Left lung (tissue), 10 donors: Measurements from ENCODE around the gene IL18RAP. TPM values are rescaled to one million over a fixed set of nuclear protein-coding genes. Genes with fewer than 3 reads are reported as not detected.

ENCODE experiments used
- ATAC-seq: fragments of 200-7000 bp; cut with Tn5 transposase; one replicate; pipeline ENCODE4 v1.9.1; 2020; ENCODE audit warnings: moderate library complexity
- DNase-seq, 4 donors: peaks; one replicate each; pipeline ENCODE4 v3.0.0-alpha.2; 2013 to 2020
- H3K27ac ChIP-seq, 2 donors: fragments of 200-600 bp; sonication (generic) in 1 of 2; one replicate each; pipeline versions ENCODE4 v1.5.0 to v1.8.0; 2020 to 2021
- H3K27me3 ChIP-seq, 2 donors: fragments of 200-600 bp; sonication (generic) in 1 of 2; one replicate each; pipeline versions ENCODE4 v1.5.0 to v1.8.0; 2020 to 2021
- H3K36me3 ChIP-seq, 2 donors: fragments of 200-600 bp; sonication (generic) in 1 of 2; one replicate each; pipeline versions ENCODE4 v1.5.0 to v1.8.0; 2020 to 2021
- H3K4me1 ChIP-seq, 2 donors: fragments of 200-600 bp; one replicate each; pipeline ENCODE4 v1.8.0; 2021
- H3K4me3 ChIP-seq, 2 donors: fragments of 200-600 bp; sonication (generic) in 1 of 2; one replicate each; pipeline versions ENCODE4 v1.5.0 to v1.8.0; 2020 to 2021; ENCODE audit warnings: mild to moderate bottlenecking in 1 of 2
- H3K9me3 ChIP-seq, 2 donors: fragments of 200-600 bp; sonication (generic) in 1 of 2; one replicate each; pipeline versions ENCODE4 v1.5.0 to v1.8.0; 2020 to 2021
- intact Hi-C, 2 donors: fragments of 100-400 bp; cut with DNase I; formaldehyde crosslinking; loops; one replicate each; pipeline versions ENCODE4 v1.11.2 to v1.14.2; 2022
- polyA plus RNA-seq, 6 donors: library from polyadenylated mRNA; unstranded; fragments of 120-200 nt; gene quantifications; one replicate each; pipeline ENCODE4 v1.2.1, GENCODE V29; 2013; ENCODE audit not compliant: insufficient read length in 6 of 6
- total RNA-seq, 2 donors: library from RNA; stranded (reverse); fragmentation: NEBNext Ultra II Directional; extraction: Animal tissue kit (Norgen Biotek cat#: 25700); gene quantifications; one replicate each; pipeline ENCODE4 v1.2.1, GENCODE V29; 2021
- TF ChIP-seq, protein P1 (sequence below), 2 donors: fragments of 200-600 bp; sonication (generic) in 1 of 2; IDR thresholded peaks; one replicate each; pipeline versions ENCODE4 v1.5.0 to v1.8.0; 2021; ENCODE audit warnings: antibody characterized with exemption in 2 of 2
- donor health status: DM: no; HTN: yes; CAD: no.
- donor health status: DM: no; HTN: no; CAD: no.

IL18RAP gene
- total and polyA plus RNA-seq, 8 donors: 0.43 to 15.2 (median 0.92) TPM

DNA sequence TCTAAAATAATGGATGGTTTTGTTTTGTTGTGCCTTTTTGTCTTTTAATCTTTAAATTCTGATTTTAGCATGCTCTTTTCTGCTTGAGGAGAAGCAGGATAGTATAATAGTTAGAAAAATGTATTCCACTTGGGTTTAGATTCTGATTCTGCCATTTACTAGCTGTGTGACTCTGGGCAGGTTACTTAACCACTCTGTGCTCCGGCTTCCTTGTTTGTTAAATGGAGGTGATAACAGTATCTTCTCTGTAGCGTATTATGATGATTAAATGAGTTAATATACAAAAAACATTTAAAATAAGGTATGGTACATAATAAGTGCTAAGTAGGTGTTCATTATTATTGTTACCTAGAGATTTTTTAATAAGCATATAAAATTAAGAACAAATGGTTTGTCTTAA, 26.9 kb upstream of the IL18RAP start:
- H3K27me3 ChIP-seq: no peaks in the 10 kb centered on the region
- peaks cover 0 to 4% of the 10 kb centered on the region in 2 donors for H3K36me3 ChIP-seq
- intact Hi-C loops: no loop called here
- no peaks in the 10 kb centered on the region for H3K4me1 ChIP-seq
- no peaks in the 10 kb centered on the region for H3K9me3 ChIP-seq
- ATAC-seq: no peak
- no peak overlapping the region for H3K4me3 ChIP-seq
- no peak for DNase-seq
- no peak overlapping the region for H3K27ac ChIP-seq
- TF ChIP-seq, protein P1, sequence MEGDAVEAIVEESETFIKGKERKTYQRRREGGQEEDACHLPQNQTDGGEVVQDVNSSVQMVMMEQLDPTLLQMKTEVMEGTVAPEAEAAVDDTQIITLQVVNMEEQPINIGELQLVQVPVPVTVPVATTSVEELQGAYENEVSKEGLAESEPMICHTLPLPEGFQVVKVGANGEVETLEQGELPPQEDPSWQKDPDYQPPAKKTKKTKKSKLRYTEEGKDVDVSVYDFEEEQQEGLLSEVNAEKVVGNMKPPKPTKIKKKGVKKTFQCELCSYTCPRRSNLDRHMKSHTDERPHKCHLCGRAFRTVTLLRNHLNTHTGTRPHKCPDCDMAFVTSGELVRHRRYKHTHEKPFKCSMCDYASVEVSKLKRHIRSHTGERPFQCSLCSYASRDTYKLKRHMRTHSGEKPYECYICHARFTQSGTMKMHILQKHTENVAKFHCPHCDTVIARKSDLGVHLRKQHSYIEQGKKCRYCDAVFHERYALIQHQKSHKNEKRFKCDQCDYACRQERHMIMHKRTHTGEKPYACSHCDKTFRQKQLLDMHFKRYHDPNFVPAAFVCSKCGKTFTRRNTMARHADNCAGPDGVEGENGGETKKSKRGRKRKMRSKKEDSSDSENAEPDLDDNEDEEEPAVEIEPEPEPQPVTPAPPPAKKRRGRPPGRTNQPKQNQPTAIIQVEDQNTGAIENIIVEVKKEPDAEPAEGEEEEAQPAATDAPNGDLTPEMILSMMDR (IDR thresholded peaks at IDR 0.05): no peak

DNA sequence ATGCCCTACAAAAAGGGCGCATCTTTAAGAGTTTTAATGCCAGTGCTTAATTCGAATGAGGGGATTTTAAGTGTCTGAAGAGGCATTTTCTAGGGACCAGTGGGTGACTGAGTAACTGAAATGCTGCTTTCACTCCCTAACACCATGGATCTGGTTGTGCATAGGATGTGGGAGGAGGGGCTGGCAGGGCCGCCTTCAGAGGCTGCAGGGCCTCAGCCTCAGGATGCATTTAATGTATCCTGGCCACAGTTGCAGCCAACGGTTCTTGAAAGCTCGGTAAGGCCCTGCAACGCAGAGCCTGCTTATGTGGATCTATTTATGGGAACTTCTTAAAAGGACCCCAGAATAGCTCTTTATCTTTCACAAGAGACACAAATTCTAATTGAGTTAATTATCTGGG, 25.8 kb upstream of the IL18RAP start:
- DNase-seq: no peak
- Histone ChIP-seq H3K4me1 (no peaks in the 10 kb centered on the region), H3K27ac (no peak overlapping the region), H3K4me3 (no peak overlapping the region), H3K27me3 (no peaks in the 10 kb centered on the region), H3K9me3 (no peaks in the 10 kb centered on the region), H3K36me3 (peaks cover 0 to 4% of the 10 kb centered on the region in 2 donors)
- TF ChIP-seq, protein P1 (IDR thresholded peaks at IDR 0.05): no peak
- intact Hi-C loops: no loop called here
- ATAC-seq: no peak

DNA sequence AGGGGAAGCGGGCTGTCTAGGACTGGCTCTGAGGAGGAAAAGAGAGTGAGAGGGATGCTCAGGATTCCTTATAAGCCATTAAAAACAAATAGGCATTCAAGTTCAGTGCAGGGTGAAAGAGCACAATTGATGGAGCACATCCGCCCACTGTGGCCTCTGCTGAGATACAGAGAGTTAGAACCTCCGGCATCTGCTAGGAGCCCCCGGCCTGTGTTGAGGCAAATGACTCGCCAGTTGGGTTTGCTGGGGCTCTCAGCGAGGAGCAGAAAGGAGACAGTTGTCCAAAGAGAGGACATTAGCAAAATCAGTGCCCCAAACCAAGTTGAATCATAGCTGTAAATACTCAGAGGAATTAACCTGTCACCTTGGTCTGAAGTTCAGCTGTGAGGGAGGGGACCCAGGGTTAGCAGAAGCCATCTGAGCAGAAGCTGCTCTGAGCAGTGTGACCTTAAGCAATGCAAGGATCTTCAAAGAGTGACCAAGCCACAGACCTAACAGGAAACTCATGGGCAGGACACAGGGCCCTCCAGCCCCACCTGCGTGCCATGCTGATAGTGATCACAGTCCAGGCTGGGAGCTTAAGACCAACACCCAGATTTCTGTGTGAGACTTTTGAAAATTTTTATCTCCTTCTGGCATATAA, 23.3 kb upstream of the IL18RAP start:
- Histone ChIP-seq H3K9me3 (no peaks in the 10 kb centered on the region), H3K36me3 (peaks cover 0 to 4% of the 10 kb centered on the region in 2 donors), H3K4me3 (no peak overlapping the region), H3K27me3 (no peaks in the 10 kb centered on the region), H3K27ac (no peak overlapping the region), H3K4me1 (no peaks in the 10 kb centered on the region)
- no peak for DNase-seq
- ATAC-seq: no peak
- TF ChIP-seq, protein P1 (IDR thresholded peaks at IDR 0.05): no peak
- intact Hi-C loops: no loop called here

DNA sequence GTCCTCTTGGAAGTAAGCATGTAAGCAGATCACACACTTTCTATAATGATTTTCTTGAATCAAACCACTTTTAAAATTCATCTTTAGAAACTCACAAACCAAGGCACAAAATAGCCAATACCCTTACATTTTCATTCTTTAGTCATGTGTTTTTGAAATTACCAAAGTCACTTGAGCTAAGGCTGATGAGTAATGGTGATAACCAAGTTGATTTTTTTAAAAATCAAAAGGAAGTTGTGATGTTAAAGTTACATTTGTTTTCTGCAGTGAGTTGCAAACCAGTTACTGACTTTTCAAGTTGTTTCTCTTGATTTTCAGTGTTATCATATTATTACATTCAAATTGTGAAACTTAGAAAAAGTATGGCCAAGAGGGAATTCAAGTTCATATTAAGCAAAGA, 21.5 kb upstream of the IL18RAP start:
- Histone ChIP-seq H3K27ac (peak overlapping the region in 1 of 2 donors; percentile 6), H3K4me1 (no peaks in the 10 kb centered on the region), H3K36me3 (peaks cover 0 to 4% of the 10 kb centered on the region in 2 donors), H3K27me3 (no peaks in the 10 kb centered on the region), H3K9me3 (no peaks in the 10 kb centered on the region), H3K4me3 (no peak overlapping the region)
- intact Hi-C loops: no loop called here
- TF ChIP-seq, protein P1 (IDR thresholded peaks at IDR 0.05): no peak
- no peak for ATAC-seq
- no peak for DNase-seq

DNA sequence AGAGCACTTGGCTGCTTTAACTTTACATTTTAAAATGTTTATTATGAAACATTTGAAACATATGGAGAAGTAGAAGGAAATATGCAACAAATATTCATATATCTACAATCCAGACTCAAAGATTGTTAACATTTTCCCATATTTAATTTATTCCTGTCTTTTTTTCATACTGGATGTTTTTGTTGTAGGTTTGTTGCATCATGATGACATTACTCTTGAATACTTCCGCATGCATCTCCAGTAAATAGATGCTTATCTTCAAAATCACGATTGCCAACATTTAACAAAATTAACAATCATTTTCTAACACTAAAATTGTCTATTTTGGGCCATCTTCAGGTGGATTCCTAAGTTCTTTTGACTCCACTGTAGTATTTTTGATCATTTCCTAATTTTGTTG, 21.1 kb upstream of the IL18RAP start:
- no peaks in the 10 kb centered on the region for H3K27me3 ChIP-seq
- H3K9me3 ChIP-seq: no peaks in the 10 kb centered on the region
- DNase-seq: no peak
- no peak for ATAC-seq
- peaks cover 0 to 4% of the 10 kb centered on the region in 2 donors for H3K36me3 ChIP-seq
- intact Hi-C loops: no loop called here
- H3K4me1 ChIP-seq: no peaks in the 10 kb centered on the region
- TF ChIP-seq, protein P1 (IDR thresholded peaks at IDR 0.05): no peak
- H3K4me3 ChIP-seq: no peak overlapping the region
- no peak overlapping the region for H3K27ac ChIP-seq
